Measurements from ENCODE around the gene AIF1L. TPM values are rescaled to one million over a fixed set of nuclear protein-coding genes. Genes with fewer than 3 reads are reported as not detected.

AIF1L gene
- total RNA-seq, 6 donors from 2014 or later = 3.8 to 21.4 (median 10.5) TPM

DNA sequence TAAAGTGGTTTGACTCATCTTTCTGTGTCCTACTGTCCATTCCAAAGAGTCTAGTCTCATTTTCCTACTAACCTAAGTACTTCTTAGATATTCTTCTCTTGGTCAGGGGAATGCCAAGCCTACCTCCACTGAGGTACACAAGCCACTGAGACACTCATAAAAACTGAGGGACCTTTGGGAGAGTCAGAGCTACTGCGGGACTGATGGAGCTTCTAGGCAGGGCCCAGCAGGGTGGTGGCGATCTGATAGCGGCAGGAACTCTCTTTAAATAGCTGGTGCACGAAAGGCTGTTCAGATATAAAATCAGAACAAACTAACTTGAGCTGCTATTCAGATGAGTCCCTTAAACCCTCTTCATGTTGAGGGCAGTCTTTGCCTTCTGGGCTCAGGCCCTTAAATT lies 43.8 kb downstream of the AIF1L start:
- WGBS, 2 donors = 93 to 100% methylated on average over 4 of the region's 4 CpGs
- TF ChIP-seq, protein P1, sequence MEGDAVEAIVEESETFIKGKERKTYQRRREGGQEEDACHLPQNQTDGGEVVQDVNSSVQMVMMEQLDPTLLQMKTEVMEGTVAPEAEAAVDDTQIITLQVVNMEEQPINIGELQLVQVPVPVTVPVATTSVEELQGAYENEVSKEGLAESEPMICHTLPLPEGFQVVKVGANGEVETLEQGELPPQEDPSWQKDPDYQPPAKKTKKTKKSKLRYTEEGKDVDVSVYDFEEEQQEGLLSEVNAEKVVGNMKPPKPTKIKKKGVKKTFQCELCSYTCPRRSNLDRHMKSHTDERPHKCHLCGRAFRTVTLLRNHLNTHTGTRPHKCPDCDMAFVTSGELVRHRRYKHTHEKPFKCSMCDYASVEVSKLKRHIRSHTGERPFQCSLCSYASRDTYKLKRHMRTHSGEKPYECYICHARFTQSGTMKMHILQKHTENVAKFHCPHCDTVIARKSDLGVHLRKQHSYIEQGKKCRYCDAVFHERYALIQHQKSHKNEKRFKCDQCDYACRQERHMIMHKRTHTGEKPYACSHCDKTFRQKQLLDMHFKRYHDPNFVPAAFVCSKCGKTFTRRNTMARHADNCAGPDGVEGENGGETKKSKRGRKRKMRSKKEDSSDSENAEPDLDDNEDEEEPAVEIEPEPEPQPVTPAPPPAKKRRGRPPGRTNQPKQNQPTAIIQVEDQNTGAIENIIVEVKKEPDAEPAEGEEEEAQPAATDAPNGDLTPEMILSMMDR (IDR thresholded peaks at IDR 0.05) = no peak
- no peak for TF ChIP-seq POLR2AphosphoS5 (IDR thresholded peaks at IDR 0.05)
- no peak for TF ChIP-seq POLR2A (IDR thresholded peaks at IDR 0.05)
- TF ChIP-seq EP300 (IDR thresholded peaks at IDR 0.05) = no peak
- no peaks in the 10 kb centered on the region for H3K27me3 ChIP-seq
- no peak overlapping the region for H3K4me3 ChIP-seq
- H3K4me1 ChIP-seq = no peaks in the 10 kb centered on the region
- ATAC-seq (ENCODE audit: low FRiP score in 2 of 2) = no peak
- no peaks in the 10 kb centered on the region for H3K9me3 ChIP-seq
- H3K27ac ChIP-seq = no peak overlapping the region
- DNase-seq = no peak
- peaks cover 49 to 100% (median 83%) of the 10 kb centered on the region in 4 donors for H3K36me3 ChIP-seq

DNA sequence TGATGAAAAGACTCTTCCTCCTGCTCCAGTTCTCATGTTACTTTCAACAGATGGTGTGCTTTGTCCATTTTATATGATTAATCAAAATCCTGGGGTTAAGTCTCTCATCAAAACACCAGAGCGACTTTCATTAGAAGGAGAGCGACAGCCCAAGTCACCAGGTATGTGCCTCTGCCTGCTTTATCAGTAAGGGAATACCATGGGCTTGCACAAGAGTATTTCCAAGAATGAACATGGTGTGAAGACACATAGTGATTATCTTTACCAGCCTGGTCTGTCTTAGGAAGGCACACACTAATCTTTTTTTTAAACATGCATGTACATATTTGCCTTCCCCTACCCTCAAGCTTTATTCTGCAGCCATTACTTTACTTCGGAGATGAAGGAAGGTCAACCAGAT lies 44.2 kb downstream of the AIF1L start:
- peaks cover 47 to 100% (median 83%) of the 10 kb centered on the region in 4 donors for H3K36me3 ChIP-seq
- no peaks in the 10 kb centered on the region for H3K27me3 ChIP-seq
- 97 to 99% methylated on average over 3 of the region's 3 CpGs for WGBS, 2 donors
- H3K27ac ChIP-seq = no peak overlapping the region
- no peak overlapping the region for H3K4me3 ChIP-seq
- no peaks in the 10 kb centered on the region for H3K9me3 ChIP-seq
- no peak for DNase-seq
- no peaks in the 10 kb centered on the region for H3K4me1 ChIP-seq
- TF ChIP-seq, protein P1 (IDR thresholded peaks at IDR 0.05) = no peak
- TF ChIP-seq POLR2A (IDR thresholded peaks at IDR 0.05) (no peak), EP300 (IDR thresholded peaks at IDR 0.05) (no peak), POLR2AphosphoS5 (IDR thresholded peaks at IDR 0.05) (no peak)
- ATAC-seq (ENCODE audit: low FRiP score in 2 of 2) = no peak

DNA sequence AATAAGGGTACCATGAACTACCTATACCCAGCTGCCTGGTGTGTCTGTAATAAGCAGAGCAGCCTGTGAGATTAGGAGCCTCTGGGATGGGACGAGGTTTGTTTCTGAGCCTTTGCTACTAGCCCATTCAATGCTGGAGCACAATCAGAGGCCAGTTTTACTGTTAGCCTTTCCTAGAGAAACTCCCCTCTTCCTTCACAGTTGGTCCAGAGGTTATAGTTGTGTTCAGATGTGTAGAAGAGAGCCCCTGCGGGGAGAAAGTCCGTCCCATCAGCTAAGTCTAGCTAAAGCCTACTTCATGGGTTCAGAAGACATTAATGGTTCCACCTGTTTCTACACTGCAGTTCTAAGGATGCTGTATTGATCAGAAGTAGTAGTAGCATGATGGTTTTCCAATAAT lies 45.8 kb downstream of the AIF1L start:
- DNase-seq = no peak
- no peaks in the 10 kb centered on the region for H3K27me3 ChIP-seq
- WGBS, 2 donors = 91 to 97% methylated on average over 3 of the region's 3 CpGs

DNA sequence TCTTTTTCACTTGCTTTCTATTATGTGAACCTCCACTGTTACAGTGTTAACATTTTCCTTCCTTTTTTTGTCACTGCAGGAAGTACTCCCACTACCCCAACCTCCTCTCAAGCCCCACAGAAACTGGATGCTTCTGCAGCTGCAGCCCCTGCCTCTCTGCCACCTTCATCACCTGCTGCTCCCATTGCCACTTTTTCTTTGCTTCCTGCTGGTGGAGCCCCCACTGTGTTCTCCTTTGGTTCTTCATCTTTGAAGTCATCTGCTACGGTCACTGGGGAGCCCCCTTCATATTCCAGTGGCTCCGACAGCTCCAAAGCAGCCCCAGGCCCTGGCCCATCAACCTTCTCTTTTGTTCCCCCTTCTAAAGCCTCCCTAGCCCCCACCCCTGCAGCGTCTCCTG lies 47.9 kb downstream of the AIF1L start:
- Histone ChIP-seq H3K4me1 (no peaks in the 10 kb centered on the region), H3K36me3 (peaks cover 57 to 100% (median 83%) of the 10 kb centered on the region in 4 donors), H3K9me3 (no peaks in the 10 kb centered on the region), H3K27me3 (no peaks in the 10 kb centered on the region), H3K4me3 (no peak overlapping the region), H3K27ac (no peak overlapping the region)
- TF ChIP-seq, protein P1 (IDR thresholded peaks at IDR 0.05) = no peak
- TF ChIP-seq POLR2A (IDR thresholded peaks at IDR 0.05) = no peak
- no peak for TF ChIP-seq POLR2AphosphoS5 (IDR thresholded peaks at IDR 0.05)
- TF ChIP-seq EP300 (IDR thresholded peaks at IDR 0.05) = no peak
- WGBS, 2 donors = 79 to 94% methylated on average over 3 of the region's 3 CpGs
- DNase-seq = no peak
- ATAC-seq (ENCODE audit: low FRiP score in 2 of 2) = no peak

More for the DNA sequence above, 45.8 kb downstream of the AIF1L start:
- no peak for ATAC-seq (ENCODE audit: low FRiP score in 2 of 2)
- H3K9me3 ChIP-seq = no peaks in the 10 kb centered on the region
- no peak overlapping the region for H3K27ac ChIP-seq
- TF ChIP-seq, protein P1 (IDR thresholded peaks at IDR 0.05) = no peak
- TF ChIP-seq POLR2AphosphoS5 (IDR thresholded peaks at IDR 0.05) (no peak), POLR2A (IDR thresholded peaks at IDR 0.05) (no peak), EP300 (IDR thresholded peaks at IDR 0.05) (no peak)
- no peaks in the 10 kb centered on the region for H3K4me1 ChIP-seq
- H3K36me3 ChIP-seq = peaks cover 51 to 100% (median 83%) of the 10 kb centered on the region in 4 donors
- no peak overlapping the region for H3K4me3 ChIP-seq

DNA sequence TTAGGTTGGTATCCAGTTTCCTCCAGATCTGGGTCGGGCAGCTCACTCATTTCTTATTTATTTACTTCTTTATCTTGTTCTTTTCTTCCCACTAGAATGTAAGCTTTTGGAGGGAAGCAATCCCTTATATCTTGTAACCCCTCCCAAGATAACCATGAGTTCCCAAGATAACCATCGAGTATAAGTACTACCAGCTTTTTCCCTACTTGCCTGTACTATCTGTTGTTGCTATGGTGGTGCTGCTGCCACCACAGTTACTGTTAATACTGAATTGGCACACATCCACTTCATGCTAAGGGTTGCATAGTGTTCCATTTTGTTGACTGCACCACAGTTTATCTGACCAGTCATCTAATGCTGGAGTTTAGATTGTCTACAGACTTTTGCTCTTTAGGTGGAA lies 48.9 kb downstream of the AIF1L start:
- Histone ChIP-seq H3K4me3 (no peak overlapping the region), H3K9me3 (no peaks in the 10 kb centered on the region), H3K36me3 (peaks cover 59 to 100% (median 82%) of the 10 kb centered on the region in 4 donors), H3K27ac (no peak overlapping the region), H3K27me3 (no peaks in the 10 kb centered on the region), H3K4me1 (no peaks in the 10 kb centered on the region)
- ATAC-seq (ENCODE audit: low FRiP score in 2 of 2) (no peak), DNase-seq (no peak)
- TF ChIP-seq POLR2A (IDR thresholded peaks at IDR 0.05) (no peak), POLR2AphosphoS5 (IDR thresholded peaks at IDR 0.05) (no peak), EP300 (IDR thresholded peaks at IDR 0.05) (no peak)
- TF ChIP-seq, protein P1 (IDR thresholded peaks at IDR 0.05) = no peak
- WGBS, 2 donors = 88% methylated on average over 2 of the region's 2 CpGs
